ENCODE results near the gene LAMB1. TPM values are rescaled to one million over a fixed set of nuclear protein-coding genes. Genes with fewer than 3 reads are reported as not detected.
"Not testable (repeated sequence)": the region's sequence is repeated elsewhere in the genome, so short reads cannot be mapped to it uniquely, and the experiment has no call there.

LAMB1 gene
- total RNA-seq, 1 donor, result 483 TPM

- no peak for DNase-seq (ENCODE audit: low read depth)
- no peak overlapping the region for H3K4me3 ChIP-seq (ENCODE audit: low read depth, low read length)
- TF ChIP-seq, protein P1, sequence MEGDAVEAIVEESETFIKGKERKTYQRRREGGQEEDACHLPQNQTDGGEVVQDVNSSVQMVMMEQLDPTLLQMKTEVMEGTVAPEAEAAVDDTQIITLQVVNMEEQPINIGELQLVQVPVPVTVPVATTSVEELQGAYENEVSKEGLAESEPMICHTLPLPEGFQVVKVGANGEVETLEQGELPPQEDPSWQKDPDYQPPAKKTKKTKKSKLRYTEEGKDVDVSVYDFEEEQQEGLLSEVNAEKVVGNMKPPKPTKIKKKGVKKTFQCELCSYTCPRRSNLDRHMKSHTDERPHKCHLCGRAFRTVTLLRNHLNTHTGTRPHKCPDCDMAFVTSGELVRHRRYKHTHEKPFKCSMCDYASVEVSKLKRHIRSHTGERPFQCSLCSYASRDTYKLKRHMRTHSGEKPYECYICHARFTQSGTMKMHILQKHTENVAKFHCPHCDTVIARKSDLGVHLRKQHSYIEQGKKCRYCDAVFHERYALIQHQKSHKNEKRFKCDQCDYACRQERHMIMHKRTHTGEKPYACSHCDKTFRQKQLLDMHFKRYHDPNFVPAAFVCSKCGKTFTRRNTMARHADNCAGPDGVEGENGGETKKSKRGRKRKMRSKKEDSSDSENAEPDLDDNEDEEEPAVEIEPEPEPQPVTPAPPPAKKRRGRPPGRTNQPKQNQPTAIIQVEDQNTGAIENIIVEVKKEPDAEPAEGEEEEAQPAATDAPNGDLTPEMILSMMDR (IDR thresholded peaks at IDR 0.05; ENCODE audit: insufficient read depth, low read depth, low read length), result no peak
These were observed 103.9 kb downstream of the LAMB1 start for GRCh38 chr7:107898997-107899594.

GRCh38 chr7:107892367-107892741 lies 110.6 kb downstream of the LAMB1 start:
- H3K4me3 ChIP-seq (ENCODE audit: low read depth, low read length), result peak overlapping the region; percentile 81
- not testable (repeated sequence) for DNase-seq (ENCODE audit: low read depth)

DNA sequence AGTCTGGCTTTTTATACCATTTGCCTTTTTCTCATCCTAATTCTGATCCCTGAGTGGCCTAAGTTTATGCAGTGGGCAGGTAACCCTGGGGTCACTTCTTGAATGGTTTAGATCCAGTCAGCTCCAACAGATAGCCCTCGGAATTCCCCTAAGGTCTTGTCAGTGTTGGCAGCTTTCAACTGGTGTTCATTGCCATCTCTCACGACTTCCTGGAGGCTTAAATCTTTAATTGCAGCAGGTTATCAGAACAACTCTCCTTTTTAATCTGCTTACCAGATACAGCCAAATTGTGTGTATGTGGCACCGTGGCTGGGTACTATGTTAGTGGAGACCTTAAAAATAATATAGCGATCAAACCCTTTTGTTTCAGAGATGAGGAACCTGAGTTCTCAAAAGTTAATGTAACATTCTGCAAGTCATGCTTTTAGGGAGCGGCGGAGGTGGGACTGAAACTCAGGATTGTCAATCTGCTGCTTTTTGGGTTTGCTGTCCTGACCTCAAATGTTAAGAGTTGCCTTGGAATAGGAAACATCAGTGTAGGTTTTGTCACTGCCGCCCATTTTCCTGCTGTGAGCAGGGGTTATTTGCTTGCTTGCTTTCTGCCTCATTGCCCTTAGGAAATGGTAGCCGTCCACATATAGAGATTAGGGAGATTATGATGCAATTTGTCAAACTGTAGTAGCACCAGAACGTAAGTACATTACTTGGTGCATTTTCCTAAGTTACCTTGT lies 111.2 kb downstream of the LAMB1 start:
- TF ChIP-seq, protein P1 (IDR thresholded peaks at IDR 0.05; ENCODE audit: insufficient read depth, low read depth, low read length), result no peak
- DNase-seq (ENCODE audit: low read depth), result peak; percentile 62
- H3K4me3 ChIP-seq (ENCODE audit: low read depth, low read length), result peak overlapping the region; percentile 81

DNA sequence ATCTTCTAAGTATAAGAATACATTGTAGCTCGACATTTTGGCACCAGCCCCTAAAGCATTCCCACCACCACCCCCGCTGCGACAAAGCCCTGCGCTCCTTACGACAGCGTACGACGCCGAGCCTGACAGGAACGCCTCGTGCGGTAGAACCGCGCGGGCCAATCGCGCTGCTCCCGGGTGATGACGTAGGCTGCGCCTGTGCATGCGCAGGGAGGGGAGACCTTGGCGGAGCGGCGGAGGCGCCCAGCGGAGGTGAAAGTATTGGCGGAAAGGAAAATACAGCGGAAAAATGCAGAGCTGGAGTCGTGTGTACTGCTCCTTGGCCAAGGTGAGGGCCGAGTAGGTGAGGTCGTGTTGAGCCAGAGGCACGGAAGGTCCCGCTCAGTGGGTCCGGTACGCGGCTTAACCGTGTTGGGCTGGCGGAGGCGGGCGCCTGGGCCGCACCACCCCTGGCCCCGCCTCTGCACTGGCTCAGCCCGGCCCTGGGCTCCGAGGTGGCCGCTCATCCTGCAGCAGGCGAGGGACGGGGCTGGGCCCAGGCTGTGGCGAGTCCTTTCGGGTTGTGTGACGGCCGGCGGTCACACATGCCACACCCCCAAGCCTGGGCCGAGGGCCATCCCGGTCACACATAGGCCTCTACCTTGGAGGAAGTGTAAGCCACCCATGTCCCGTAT lies 111.9 kb downstream of the LAMB1 start, which contains the start of gene DLD:
TSS of gene DLD (plus strand) at position 222 of the 674 bp plus-strand sequence. CDS start at position 290, 68 bp downstream.
- peak within 1 kb of the TSS; percentile 81 for H3K4me3 ChIP-seq (ENCODE audit: low read depth, low read length)
- TF ChIP-seq, protein P1 (IDR thresholded peaks at IDR 0.05; ENCODE audit: insufficient read depth, low read depth, low read length), result no peak
- peak; percentile 90 for DNase-seq (ENCODE audit: low read depth)

- TF ChIP-seq, protein P1 (IDR thresholded peaks at IDR 0.05; ENCODE audit: insufficient read depth, low read depth, low read length), result no peak
- H3K4me3 ChIP-seq (ENCODE audit: low read depth, low read length), result peak overlapping the region; percentile 81
- no peak for DNase-seq (ENCODE audit: low read depth)
These were observed 112.4 kb downstream of the LAMB1 start for GRCh38 chr7:107890493-107890961.

DNA sequence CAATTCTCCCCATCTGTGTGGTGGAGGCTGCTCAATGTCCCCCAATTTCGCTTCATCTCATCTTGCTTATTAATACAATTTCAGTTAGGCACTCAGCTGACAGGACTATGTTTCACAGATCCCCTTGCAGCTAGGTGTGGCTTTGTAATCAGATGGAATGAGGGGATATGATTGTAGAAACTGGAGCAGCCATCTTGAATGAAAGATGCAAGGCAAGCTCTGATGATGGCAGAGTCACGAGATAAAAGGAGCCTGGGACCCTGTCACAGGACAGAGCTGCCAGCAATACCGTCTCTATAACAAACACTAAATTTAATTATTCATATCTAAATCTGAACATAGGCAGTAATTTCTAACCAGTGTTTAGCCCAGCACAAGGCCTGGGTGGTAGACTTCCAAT lies 113.0 kb downstream of the LAMB1 start:
- no peak overlapping the region for H3K4me3 ChIP-seq (ENCODE audit: low read depth, low read length)
- TF ChIP-seq, protein P1 (IDR thresholded peaks at IDR 0.05; ENCODE audit: insufficient read depth, low read depth, low read length), result no peak
- no peak for DNase-seq (ENCODE audit: low read depth)

GRCh38 chr7:107887827-107888226 lies 115.1 kb downstream of the LAMB1 start:
- DNase-seq (ENCODE audit: low read depth), result not testable (repeated sequence)

More at GRCh38 chr7:107887827-107888226, 115.1 kb downstream of the LAMB1 start:
- not testable (repeated sequence) for H3K4me3 ChIP-seq (ENCODE audit: low read depth, low read length)

Data from fibroblast of villous mesenchyme (primary cell).